Measurements from ENCODE around the gene SEMA6D. TPM values are rescaled to one million over a fixed set of nuclear protein-coding genes. Genes with fewer than 3 reads are reported as not detected.

Gene SEMA6D
- polyA plus RNA-seq, 1 donor from 2014 or later: 108 TPM

DNA sequence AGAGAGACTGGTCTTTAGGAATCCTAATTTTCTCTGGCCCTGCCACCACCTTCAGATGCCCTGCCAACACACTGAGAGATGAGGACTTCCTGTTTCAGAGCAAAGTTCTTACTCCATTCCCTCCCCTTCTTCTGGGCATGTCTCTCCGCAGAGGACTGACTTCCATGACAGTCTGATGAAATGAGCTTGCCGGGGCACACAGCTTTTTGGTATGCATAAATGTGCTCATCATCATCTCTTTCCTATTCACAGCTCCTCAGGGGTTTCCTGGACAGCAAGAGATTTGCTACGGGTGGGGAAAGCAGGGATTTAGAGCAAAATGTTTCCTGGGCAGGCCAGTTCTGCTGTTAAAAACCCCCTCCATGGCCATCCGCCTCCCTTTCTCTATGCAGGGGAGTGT is 27.6 kb upstream of the SEMA6D start:
- H3K27ac ChIP-seq (ENCODE audit: low read length): no peak overlapping the region
- no peaks in the 10 kb centered on the region for H3K36me3 ChIP-seq (ENCODE audit: insufficient read depth, low read length)
- H3K9ac ChIP-seq (ENCODE audit: low read length): no peak overlapping the region
- no peaks in the 10 kb centered on the region for H4K20me1 ChIP-seq (ENCODE audit: insufficient read depth)
- no peaks in the 10 kb centered on the region for H3K9me2 ChIP-seq (ENCODE audit: insufficient read depth, low read length)
- no peaks in the 10 kb centered on the region for H3K79me2 ChIP-seq (replicated peaks; ENCODE audit: insufficient read depth, low read length)
- no peaks in the 10 kb centered on the region for H3K27me3 ChIP-seq (ENCODE audit: insufficient read depth, low read depth, low read length)
- H2AFZ ChIP-seq (ENCODE audit: low read depth, low read length): no peak overlapping the region
- H3K9me3 ChIP-seq (ENCODE audit: low read length): no peaks in the 10 kb centered on the region
- no peak overlapping the region for H3K4me3 ChIP-seq (ENCODE audit: low read length)
- no peaks in the 10 kb centered on the region for H3F3A ChIP-seq (ENCODE audit: insufficient read depth, low read length, poor library complexity, severe bottlenecking)
- no peak overlapping the region for H3K4me2 ChIP-seq (ENCODE audit: low read length)
- TF ChIP-seq POLR2AphosphoS5 (IDR thresholded peaks at IDR 0.05): no peak
- TF ChIP-seq EZH2 (IDR thresholded peaks at IDR 0.05; ENCODE audit: borderline replicate concordance, insufficient read depth, low read length, poor library complexity, severe bottlenecking): no peak
- no peak for TF ChIP-seq EP300 (conservative IDR thresholded peaks at IDR 0.05; ENCODE audit: poor library complexity, severe bottlenecking)
- TF ChIP-seq MXI1 (conservative IDR thresholded peaks at IDR 0.05; ENCODE audit: poor library complexity, severe bottlenecking): no peak
- no peak for TF ChIP-seq SMC3 (conservative IDR thresholded peaks at IDR 0.05; ENCODE audit: poor library complexity)
- TF ChIP-seq RAD21 (conservative IDR thresholded peaks at IDR 0.05): no peak
- TF ChIP-seq, protein P1, sequence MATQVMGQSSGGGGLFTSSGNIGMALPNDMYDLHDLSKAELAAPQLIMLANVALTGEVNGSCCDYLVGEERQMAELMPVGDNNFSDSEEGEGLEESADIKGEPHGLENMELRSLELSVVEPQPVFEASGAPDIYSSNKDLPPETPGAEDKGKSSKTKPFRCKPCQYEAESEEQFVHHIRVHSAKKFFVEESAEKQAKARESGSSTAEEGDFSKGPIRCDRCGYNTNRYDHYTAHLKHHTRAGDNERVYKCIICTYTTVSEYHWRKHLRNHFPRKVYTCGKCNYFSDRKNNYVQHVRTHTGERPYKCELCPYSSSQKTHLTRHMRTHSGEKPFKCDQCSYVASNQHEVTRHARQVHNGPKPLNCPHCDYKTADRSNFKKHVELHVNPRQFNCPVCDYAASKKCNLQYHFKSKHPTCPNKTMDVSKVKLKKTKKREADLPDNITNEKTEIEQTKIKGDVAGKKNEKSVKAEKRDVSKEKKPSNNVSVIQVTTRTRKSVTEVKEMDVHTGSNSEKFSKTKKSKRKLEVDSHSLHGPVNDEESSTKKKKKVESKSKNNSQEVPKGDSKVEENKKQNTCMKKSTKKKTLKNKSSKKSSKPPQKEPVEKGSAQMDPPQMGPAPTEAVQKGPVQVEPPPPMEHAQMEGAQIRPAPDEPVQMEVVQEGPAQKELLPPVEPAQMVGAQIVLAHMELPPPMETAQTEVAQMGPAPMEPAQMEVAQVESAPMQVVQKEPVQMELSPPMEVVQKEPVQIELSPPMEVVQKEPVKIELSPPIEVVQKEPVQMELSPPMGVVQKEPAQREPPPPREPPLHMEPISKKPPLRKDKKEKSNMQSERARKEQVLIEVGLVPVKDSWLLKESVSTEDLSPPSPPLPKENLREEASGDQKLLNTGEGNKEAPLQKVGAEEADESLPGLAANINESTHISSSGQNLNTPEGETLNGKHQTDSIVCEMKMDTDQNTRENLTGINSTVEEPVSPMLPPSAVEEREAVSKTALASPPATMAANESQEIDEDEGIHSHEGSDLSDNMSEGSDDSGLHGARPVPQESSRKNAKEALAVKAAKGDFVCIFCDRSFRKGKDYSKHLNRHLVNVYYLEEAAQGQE (IDR thresholded peaks at IDR 0.05; ENCODE audit: borderline replicate concordance): no peak
- TF ChIP-seq, protein P2, sequence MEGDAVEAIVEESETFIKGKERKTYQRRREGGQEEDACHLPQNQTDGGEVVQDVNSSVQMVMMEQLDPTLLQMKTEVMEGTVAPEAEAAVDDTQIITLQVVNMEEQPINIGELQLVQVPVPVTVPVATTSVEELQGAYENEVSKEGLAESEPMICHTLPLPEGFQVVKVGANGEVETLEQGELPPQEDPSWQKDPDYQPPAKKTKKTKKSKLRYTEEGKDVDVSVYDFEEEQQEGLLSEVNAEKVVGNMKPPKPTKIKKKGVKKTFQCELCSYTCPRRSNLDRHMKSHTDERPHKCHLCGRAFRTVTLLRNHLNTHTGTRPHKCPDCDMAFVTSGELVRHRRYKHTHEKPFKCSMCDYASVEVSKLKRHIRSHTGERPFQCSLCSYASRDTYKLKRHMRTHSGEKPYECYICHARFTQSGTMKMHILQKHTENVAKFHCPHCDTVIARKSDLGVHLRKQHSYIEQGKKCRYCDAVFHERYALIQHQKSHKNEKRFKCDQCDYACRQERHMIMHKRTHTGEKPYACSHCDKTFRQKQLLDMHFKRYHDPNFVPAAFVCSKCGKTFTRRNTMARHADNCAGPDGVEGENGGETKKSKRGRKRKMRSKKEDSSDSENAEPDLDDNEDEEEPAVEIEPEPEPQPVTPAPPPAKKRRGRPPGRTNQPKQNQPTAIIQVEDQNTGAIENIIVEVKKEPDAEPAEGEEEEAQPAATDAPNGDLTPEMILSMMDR (IDR thresholded peaks at IDR 0.05; ENCODE audit: poor library complexity, severe bottlenecking): no peak
- TF ChIP-seq TAF1 (IDR thresholded peaks at IDR 0.05; ENCODE audit: low read depth): no peak

DNA sequence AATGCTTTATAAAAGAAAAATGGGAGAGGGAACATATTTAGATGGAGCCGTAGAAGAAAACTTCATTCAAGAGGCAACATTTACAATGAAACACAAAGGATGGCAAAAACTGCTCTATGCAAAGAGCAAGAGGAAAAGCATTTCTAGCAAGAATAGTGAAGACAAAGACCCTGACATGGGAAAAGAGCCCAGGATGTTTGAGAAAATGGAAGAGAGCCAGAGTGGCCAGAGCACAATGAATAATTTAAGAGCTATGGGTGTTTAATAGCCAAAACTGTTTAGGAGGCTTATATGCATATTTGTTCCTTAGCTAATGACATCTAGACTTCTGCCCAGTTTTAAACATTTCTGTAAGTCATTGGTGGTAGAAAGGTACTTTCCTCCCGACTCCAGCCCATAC is 25.4 kb upstream of the SEMA6D start:
- Histone ChIP-seq H2AFZ (ENCODE audit: low read depth, low read length) (no peak overlapping the region), H3K27ac (ENCODE audit: low read length) (no peak overlapping the region), H3K9ac (ENCODE audit: low read length) (no peak overlapping the region), H4K20me1 (ENCODE audit: insufficient read depth) (no peaks in the 10 kb centered on the region), H3K27me3 (ENCODE audit: insufficient read depth, low read depth, low read length) (no peaks in the 10 kb centered on the region), H3K4me3 (ENCODE audit: low read length) (no peak overlapping the region), H3K9me2 (ENCODE audit: insufficient read depth, low read length) (no peaks in the 10 kb centered on the region), H3K36me3 (ENCODE audit: insufficient read depth, low read length) (no peaks in the 10 kb centered on the region), H3F3A (ENCODE audit: insufficient read depth, low read length, poor library complexity, severe bottlenecking) (no peaks in the 10 kb centered on the region), H3K4me2 (ENCODE audit: low read length) (no peak overlapping the region), H3K79me2 (replicated peaks; ENCODE audit: insufficient read depth, low read length) (no peaks in the 10 kb centered on the region), H3K9me3 (ENCODE audit: low read length) (no peaks in the 10 kb centered on the region)
- no peak for TF ChIP-seq EZH2 (IDR thresholded peaks at IDR 0.05; ENCODE audit: borderline replicate concordance, insufficient read depth, low read length, poor library complexity, severe bottlenecking)
- TF ChIP-seq, protein P2 (IDR thresholded peaks at IDR 0.05; ENCODE audit: poor library complexity, severe bottlenecking): no peak
- TF ChIP-seq TAF1 (IDR thresholded peaks at IDR 0.05; ENCODE audit: low read depth): no peak
- no peak for TF ChIP-seq EP300 (conservative IDR thresholded peaks at IDR 0.05; ENCODE audit: poor library complexity, severe bottlenecking)
- no peak for TF ChIP-seq SMC3 (conservative IDR thresholded peaks at IDR 0.05; ENCODE audit: poor library complexity)
- no peak for TF ChIP-seq RAD21 (conservative IDR thresholded peaks at IDR 0.05)
- no peak for TF ChIP-seq MXI1 (conservative IDR thresholded peaks at IDR 0.05; ENCODE audit: poor library complexity, severe bottlenecking)
- TF ChIP-seq, protein P1 (IDR thresholded peaks at IDR 0.05; ENCODE audit: borderline replicate concordance): no peak
- no peak for TF ChIP-seq POLR2AphosphoS5 (IDR thresholded peaks at IDR 0.05)
